ENCODE results near the gene LRP8. TPM values are rescaled to one million over a fixed set of nuclear protein-coding genes. Genes with fewer than 3 reads are reported as not detected.

The LRP8 gene
- total RNA-seq, 1 experiment from 2014 or later = 56.3 TPM

DNA sequence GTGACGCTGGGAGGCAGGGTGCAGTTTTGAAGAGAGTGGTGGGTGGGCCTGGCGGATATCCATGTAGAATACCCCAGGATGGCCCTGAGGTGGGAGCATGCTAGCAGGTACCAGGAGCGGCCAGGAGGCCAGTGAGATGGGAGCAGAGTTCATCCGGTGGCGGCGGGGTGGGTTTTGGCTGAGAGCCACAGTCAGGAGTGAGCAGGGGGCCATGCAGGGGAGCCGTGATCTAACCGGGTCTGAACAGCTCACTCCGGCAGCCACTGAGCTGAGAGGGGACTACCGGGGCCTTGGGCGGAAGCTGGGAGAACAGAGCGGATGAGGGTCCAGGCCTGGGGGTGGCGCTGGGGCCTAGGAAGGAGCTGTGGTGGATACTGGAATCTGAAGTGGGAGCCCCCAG, 47.6 kb upstream of the LRP8 start:
- Histone ChIP-seq H3K9me3 (ENCODE audit: control insufficient read depth in 1 of 2, insufficient read depth in 1 of 2, low read depth in 1 of 2, low read length in 2 of 2) (no peaks in the 10 kb centered on the region), H3K4me1 (ENCODE audit: control insufficient read depth in 1 of 2, insufficient read depth in 2 of 2, low read length in 2 of 2) (no peaks in the 10 kb centered on the region), H3K9me2 (ENCODE audit: insufficient read depth) (no peaks in the 10 kb centered on the region), H3K9ac (ENCODE audit: low read length) (no peak overlapping the region), H3K79me2 (ENCODE audit: insufficient read depth, low read length) (no peaks in the 10 kb centered on the region), H3K27me3 (ENCODE audit: insufficient read depth, low read length) (no peaks in the 10 kb centered on the region), H4K20me1 (ENCODE audit: insufficient read depth) (no peaks in the 10 kb centered on the region), H3K4me2 (ENCODE audit: low read length) (no peak overlapping the region), H3K4me3 (replicated peaks in 1 of 2; ENCODE audit: low read depth in 1 of 2, low read length in 2 of 2) (no peak overlapping the region), H3K27ac (ENCODE audit: low read depth, low read length) (no peak overlapping the region), H3K36me3 (ENCODE audit: control insufficient read depth in 1 of 2, insufficient read depth in 2 of 2, low read length in 2 of 2) (no peaks in the 10 kb centered on the region), H2AFZ (ENCODE audit: low read depth, low read length, poor library complexity, severe bottlenecking) (no peak overlapping the region)
- CTCF ChIA-PET = no interaction called here
- POLR2A ChIA-PET = no interaction called here
- TF ChIP-seq FOSL1 (IDR thresholded peaks at IDR 0.05; ENCODE audit: low read depth) = no peak
- RAD21 ChIA-PET (ENCODE audit: low non-redundant PET in 1 of 2, low total read pairs in 2 of 2, uncharacterized antibody in 2 of 2, unreplicated experiment in 2 of 2) = no interaction called here
- intact Hi-C loops (cut with micrococcal nuclease) = no loop called here
- BruUV-seq (replicated peaks) = no TSS peak
- DNase-seq (ENCODE audit: low read depth, low spot score) (no peak), ATAC-seq (no peak)

DNA sequence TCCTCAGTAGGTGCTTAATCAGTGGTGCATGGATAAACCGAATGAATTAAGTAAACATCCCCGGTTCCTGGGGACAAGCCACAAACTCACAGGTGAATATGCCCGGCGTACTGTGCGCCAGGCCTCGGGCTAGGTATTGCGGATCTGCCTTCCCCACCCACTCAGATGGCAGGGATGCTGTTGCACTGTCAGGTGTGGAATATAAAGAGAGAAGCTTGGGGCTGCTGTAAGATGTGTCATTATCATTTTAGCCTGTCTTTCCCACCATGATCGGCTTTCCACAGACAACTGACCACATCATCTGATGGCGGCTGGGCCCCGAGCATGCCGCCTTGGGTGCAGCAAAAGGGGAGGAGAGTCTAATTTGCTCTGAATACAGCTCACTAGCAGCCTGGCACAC, 45.4 kb upstream of the LRP8 start:
- H3K4me1 ChIP-seq (ENCODE audit: control insufficient read depth in 1 of 2, insufficient read depth in 2 of 2, low read length in 2 of 2) = no peaks in the 10 kb centered on the region
- ChIA-PET POLR2A (no interaction called here), RAD21 (ENCODE audit: low non-redundant PET in 1 of 2, low total read pairs in 2 of 2, uncharacterized antibody in 2 of 2, unreplicated experiment in 2 of 2) (no interaction called here), CTCF (no interaction called here)
- no peak overlapping the region for H3K4me3 ChIP-seq (replicated peaks in 1 of 2; ENCODE audit: low read depth in 1 of 2, low read length in 2 of 2)
- H3K9ac ChIP-seq (ENCODE audit: low read length) = no peak overlapping the region
- intact Hi-C loops (cut with micrococcal nuclease) = no loop called here
- no peaks in the 10 kb centered on the region for H3K36me3 ChIP-seq (ENCODE audit: control insufficient read depth in 1 of 2, insufficient read depth in 2 of 2, low read length in 2 of 2)
- no peaks in the 10 kb centered on the region for H3K27me3 ChIP-seq (ENCODE audit: insufficient read depth, low read length)
- no peaks in the 10 kb centered on the region for H3K9me3 ChIP-seq (ENCODE audit: control insufficient read depth in 1 of 2, insufficient read depth in 1 of 2, low read depth in 1 of 2, low read length in 2 of 2)
- no peak overlapping the region for H3K4me2 ChIP-seq (ENCODE audit: low read length)
- no TSS peak for BruUV-seq (replicated peaks)
- H2AFZ ChIP-seq (ENCODE audit: low read depth, low read length, poor library complexity, severe bottlenecking) = no peak overlapping the region
- H3K9me2 ChIP-seq (ENCODE audit: insufficient read depth) = no peaks in the 10 kb centered on the region
- H4K20me1 ChIP-seq (ENCODE audit: insufficient read depth) = no peaks in the 10 kb centered on the region
- no peaks in the 10 kb centered on the region for H3K79me2 ChIP-seq (ENCODE audit: insufficient read depth, low read length)
- no peak overlapping the region for H3K27ac ChIP-seq (ENCODE audit: low read depth, low read length)
- TF ChIP-seq ZNF274 (IDR thresholded peaks at IDR 0.05; ENCODE audit: low read depth, low read length) (no peak), EZH2phosphoT487 (IDR thresholded peaks at IDR 0.05; ENCODE audit: borderline replicate concordance) (no peak), TCF7L2 (IDR thresholded peaks at IDR 0.05; ENCODE audit: borderline replicate concordance, extremely low read depth, insufficient read depth, insufficient read length) (no peak), CEBPB (IDR thresholded peaks at IDR 0.05; ENCODE audit: low read depth) (no peak), POLR2AphosphoS5 (IDR thresholded peaks at IDR 0.05; ENCODE audit: low read depth, low read length) (no peak), JUND (IDR thresholded peaks at IDR 0.05) (no peak), RAD21 (IDR thresholded peaks at IDR 0.05; ENCODE audit: low read depth) (no peak), SRF (IDR thresholded peaks at IDR 0.05; ENCODE audit: low read depth) (no peak), ZFX (IDR thresholded peaks at IDR 0.05) (no peak), FOSL1 (IDR thresholded peaks at IDR 0.05; ENCODE audit: low read depth) (no peak), SIN3A (IDR thresholded peaks at IDR 0.05; ENCODE audit: low read depth) (no peak)
- TF ChIP-seq, protein P1, sequence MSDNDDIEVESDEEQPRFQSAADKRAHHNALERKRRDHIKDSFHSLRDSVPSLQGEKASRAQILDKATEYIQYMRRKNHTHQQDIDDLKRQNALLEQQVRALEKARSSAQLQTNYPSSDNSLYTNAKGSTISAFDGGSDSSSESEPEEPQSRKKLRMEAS (IDR thresholded peaks at IDR 0.05) = no peak
- TF ChIP-seq, protein P2, sequence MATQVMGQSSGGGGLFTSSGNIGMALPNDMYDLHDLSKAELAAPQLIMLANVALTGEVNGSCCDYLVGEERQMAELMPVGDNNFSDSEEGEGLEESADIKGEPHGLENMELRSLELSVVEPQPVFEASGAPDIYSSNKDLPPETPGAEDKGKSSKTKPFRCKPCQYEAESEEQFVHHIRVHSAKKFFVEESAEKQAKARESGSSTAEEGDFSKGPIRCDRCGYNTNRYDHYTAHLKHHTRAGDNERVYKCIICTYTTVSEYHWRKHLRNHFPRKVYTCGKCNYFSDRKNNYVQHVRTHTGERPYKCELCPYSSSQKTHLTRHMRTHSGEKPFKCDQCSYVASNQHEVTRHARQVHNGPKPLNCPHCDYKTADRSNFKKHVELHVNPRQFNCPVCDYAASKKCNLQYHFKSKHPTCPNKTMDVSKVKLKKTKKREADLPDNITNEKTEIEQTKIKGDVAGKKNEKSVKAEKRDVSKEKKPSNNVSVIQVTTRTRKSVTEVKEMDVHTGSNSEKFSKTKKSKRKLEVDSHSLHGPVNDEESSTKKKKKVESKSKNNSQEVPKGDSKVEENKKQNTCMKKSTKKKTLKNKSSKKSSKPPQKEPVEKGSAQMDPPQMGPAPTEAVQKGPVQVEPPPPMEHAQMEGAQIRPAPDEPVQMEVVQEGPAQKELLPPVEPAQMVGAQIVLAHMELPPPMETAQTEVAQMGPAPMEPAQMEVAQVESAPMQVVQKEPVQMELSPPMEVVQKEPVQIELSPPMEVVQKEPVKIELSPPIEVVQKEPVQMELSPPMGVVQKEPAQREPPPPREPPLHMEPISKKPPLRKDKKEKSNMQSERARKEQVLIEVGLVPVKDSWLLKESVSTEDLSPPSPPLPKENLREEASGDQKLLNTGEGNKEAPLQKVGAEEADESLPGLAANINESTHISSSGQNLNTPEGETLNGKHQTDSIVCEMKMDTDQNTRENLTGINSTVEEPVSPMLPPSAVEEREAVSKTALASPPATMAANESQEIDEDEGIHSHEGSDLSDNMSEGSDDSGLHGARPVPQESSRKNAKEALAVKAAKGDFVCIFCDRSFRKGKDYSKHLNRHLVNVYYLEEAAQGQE (IDR thresholded peaks at IDR 0.05; ENCODE audit: low read depth) = no peak
- TF ChIP-seq, protein P3, sequence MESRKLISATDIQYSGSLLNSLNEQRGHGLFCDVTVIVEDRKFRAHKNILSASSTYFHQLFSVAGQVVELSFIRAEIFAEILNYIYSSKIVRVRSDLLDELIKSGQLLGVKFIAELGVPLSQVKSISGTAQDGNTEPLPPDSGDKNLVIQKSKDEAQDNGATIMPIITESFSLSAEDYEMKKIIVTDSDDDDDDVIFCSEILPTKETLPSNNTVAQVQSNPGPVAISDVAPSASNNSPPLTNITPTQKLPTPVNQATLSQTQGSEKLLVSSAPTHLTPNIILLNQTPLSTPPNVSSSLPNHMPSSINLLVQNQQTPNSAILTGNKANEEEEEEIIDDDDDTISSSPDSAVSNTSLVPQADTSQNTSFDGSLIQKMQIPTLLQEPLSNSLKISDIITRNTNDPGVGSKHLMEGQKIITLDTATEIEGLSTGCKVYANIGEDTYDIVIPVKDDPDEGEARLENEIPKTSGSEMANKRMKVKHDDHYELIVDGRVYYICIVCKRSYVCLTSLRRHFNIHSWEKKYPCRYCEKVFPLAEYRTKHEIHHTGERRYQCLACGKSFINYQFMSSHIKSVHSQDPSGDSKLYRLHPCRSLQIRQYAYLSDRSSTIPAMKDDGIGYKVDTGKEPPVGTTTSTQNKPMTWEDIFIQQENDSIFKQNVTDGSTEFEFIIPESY (IDR thresholded peaks at IDR 0.05; ENCODE audit: extremely low read depth, insufficient replicate concordance, low read length) = no peak
- TF ChIP-seq, protein P4, sequence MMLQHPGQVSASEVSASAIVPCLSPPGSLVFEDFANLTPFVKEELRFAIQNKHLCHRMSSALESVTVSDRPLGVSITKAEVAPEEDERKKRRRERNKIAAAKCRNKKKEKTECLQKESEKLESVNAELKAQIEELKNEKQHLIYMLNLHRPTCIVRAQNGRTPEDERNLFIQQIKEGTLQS (IDR thresholded peaks at IDR 0.05) = no peak
- ATAC-seq (no peak), DNase-seq (ENCODE audit: low read depth, low spot score) (no peak)
